Measurements from ENCODE around the gene R3HDM2.

R3HDM2 gene

GRCh38 chr12:57458665-57459054 lies 27.8 kb upstream of the R3HDM2 start:
- no peak for DNase-seq (ENCODE audit: low read depth)
- TF ChIP-seq, protein P1, sequence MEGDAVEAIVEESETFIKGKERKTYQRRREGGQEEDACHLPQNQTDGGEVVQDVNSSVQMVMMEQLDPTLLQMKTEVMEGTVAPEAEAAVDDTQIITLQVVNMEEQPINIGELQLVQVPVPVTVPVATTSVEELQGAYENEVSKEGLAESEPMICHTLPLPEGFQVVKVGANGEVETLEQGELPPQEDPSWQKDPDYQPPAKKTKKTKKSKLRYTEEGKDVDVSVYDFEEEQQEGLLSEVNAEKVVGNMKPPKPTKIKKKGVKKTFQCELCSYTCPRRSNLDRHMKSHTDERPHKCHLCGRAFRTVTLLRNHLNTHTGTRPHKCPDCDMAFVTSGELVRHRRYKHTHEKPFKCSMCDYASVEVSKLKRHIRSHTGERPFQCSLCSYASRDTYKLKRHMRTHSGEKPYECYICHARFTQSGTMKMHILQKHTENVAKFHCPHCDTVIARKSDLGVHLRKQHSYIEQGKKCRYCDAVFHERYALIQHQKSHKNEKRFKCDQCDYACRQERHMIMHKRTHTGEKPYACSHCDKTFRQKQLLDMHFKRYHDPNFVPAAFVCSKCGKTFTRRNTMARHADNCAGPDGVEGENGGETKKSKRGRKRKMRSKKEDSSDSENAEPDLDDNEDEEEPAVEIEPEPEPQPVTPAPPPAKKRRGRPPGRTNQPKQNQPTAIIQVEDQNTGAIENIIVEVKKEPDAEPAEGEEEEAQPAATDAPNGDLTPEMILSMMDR (IDR thresholded peaks at IDR 0.05; ENCODE audit: low read depth, low read length, missing control alignments): no peak

DNA sequence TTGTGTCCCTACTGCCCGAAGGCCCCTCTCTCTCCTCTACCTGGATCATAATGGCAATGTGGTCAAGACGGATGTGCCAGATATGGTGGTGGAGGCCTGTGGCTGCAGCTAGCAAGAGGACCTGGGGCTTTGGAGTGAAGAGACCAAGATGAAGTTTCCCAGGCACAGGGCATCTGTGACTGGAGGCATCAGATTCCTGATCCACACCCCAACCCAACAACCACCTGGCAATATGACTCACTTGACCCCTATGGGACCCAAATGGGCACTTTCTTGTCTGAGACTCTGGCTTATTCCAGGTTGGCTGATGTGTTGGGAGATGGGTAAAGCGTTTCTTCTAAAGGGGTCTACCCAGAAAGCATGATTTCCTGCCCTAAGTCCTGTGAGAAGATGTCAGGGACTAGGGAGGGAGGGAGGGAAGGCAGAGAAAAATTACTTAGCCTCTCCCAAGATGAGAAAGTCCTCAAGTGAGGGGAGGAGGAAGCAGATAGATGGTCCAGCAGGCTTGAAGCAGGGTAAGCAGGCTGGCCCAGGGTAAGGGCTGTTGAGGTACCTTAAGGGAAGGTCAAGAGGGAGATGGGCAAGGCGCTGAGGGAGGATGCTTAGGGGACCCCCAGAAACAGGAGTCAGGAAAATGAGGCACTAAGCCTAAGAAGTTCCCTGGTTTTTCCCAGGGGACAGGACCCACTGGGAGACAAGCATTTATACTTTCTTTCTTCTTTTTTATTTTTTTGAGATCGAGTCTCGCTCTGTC lies 26.1 kb upstream of the R3HDM2 start:
- TF ChIP-seq, protein P1 (IDR thresholded peaks at IDR 0.05; ENCODE audit: low read depth, low read length, missing control alignments): no peak
- no peak overlapping the region for H3K4me3 ChIP-seq (ENCODE audit: low read depth, low read length)
- DNase-seq (ENCODE audit: low read depth): no peak

More at GRCh38 chr12:57458665-57459054, 27.8 kb upstream of the R3HDM2 start:
- peak overlapping the region; percentile 90 for H3K4me3 ChIP-seq (ENCODE audit: low read depth, low read length)

GRCh38 chr12:57456145-57456700 lies 25.4 kb upstream of the R3HDM2 start:
- H3K4me3 ChIP-seq (ENCODE audit: low read depth, low read length): peak overlapping the region; percentile 22; the same call in 1 of the 2 replicates
- TF ChIP-seq, protein P1 (IDR thresholded peaks at IDR 0.05; ENCODE audit: low read depth, low read length, missing control alignments): peak; percentile 89
- DNase-seq (ENCODE audit: low read depth): no peak

GRCh38 chr12:57455374-57456144 lies 24.7 kb upstream of the R3HDM2 start:
- peak overlapping the region; percentile 22; the same call in 1 of the 2 replicates for H3K4me3 ChIP-seq (ENCODE audit: low read depth, low read length)
- DNase-seq (ENCODE audit: low read depth): no peak
- TF ChIP-seq, protein P1 (IDR thresholded peaks at IDR 0.05; ENCODE audit: low read depth, low read length, missing control alignments): no peak

DNA sequence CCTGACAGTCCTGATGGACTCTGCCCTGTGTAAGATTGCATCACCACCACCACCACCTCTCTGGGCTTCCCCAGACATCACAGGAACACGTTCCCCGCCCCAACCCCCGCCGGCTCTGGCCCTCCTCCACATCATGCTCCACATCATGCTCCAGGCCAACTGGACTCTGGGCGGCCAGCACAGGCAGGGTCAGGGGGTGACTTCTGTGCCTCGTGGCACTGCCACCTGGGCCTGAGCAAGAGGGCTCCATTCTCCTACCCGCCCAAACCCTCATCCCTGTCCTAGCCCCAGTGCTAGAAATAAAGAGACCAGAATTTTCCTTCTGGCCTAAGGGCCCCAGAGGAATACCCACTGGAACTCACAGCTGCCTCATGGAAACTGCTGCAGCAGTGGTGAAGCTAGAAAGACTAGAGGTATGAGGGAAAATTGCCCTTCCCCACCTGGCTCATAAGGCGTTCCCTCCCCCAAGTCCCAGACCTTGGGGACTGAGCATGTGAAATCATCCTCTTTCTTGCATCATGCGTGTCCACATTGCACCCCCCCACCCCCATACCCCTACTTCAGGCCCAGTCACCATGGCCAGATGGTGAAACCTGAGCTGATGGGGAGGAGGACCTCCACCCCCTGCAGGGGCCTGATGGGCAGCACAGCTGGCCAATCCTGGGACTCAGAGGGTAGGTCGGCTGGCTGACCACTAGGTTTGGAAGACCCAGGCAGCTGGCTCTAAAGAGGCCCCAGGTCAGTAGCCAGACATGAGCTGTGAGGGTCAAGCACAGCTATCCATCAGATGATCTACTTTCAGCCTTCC lies 23.9 kb upstream of the R3HDM2 start, which contains the start of gene INHBE:
Gene INHBE (plus strand): TSS at position 742 of the 808 bp plus-strand sequence. CDS start 230 bp downstream, outside the sequence.
- H3K4me3 ChIP-seq (ENCODE audit: low read depth, low read length): peak within 1 kb of the TSS; percentile 22; the same call in 1 of the 2 replicates
- no peak for DNase-seq (ENCODE audit: low read depth)
- TF ChIP-seq, protein P1 (IDR thresholded peaks at IDR 0.05; ENCODE audit: low read depth, low read length, missing control alignments): no peak

DNA sequence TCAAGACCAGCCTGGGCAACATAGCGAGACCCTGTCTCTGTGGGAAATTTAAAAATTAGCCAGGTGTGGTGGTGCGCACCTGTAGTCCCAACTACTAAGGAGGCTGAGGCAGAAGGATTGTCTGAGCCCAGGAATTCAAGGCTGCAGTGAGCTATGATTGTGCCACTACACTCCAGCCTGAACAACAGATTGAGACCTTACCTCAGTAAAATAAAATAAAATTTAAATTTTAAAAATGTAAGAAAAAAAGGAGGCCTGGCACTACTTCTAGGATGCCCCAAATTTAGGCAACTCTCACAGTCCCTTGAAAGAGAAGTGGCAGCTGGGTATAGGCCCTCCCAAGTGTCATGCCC lies 23.3 kb upstream of the R3HDM2 start:
- H3K4me3 ChIP-seq (ENCODE audit: low read depth, low read length): no peak overlapping the region
- TF ChIP-seq, protein P1 (IDR thresholded peaks at IDR 0.05; ENCODE audit: low read depth, low read length, missing control alignments): no peak

More for the DNA sequence above, 23.3 kb upstream of the R3HDM2 start:
- no peak for DNase-seq (ENCODE audit: low read depth)
